Fibroblast of skin of back (primary cell): ENCODE measurements around the gene CSNK1D.
A peak's percentile ranks its signal among the peaks of the same experiment; 100 is the strongest.
"Not testable (repeated sequence)": the region's sequence is repeated elsewhere in the genome, so short reads cannot be mapped to it uniquely, and the experiment has no call there.

Experiments used
- DNase-seq: peaks from one replicate; pipeline ENCODE4 v3.0.0-alpha.2; 2013

Gene CSNK1D

GRCh38 chr17:82272495-82273326 lies 789 bp downstream of the CSNK1D start:
- DNase-seq = no peak

- no peak for DNase-seq
Observed at GRCh38 chr17:82271401-82271800, 2.1 kb downstream of the CSNK1D start.

GRCh38 chr17:82270651-82271050 lies 2.8 kb downstream of the CSNK1D start:
- DNase-seq = no peak

- DNase-seq = no peak
Observed at GRCh38 chr17:82269882-82270500, 3.5 kb downstream of the CSNK1D start.

- no peak for DNase-seq
Observed at GRCh38 chr17:82269138-82269881, 4.2 kb downstream of the CSNK1D start.

- peak; percentile 94 for DNase-seq
Observed at GRCh38 chr17:82267575-82268379, 5.7 kb downstream of the CSNK1D start.

- DNase-seq = no peak
Observed at GRCh38 chr17:82266142-82266541, 7.4 kb downstream of the CSNK1D start.

- DNase-seq = no peak
Observed at GRCh38 chr17:82263641-82264040, 9.9 kb downstream of the CSNK1D start.

- no peak for DNase-seq
Observed at GRCh38 chr17:82262344-82262743, 11.2 kb downstream of the CSNK1D start.

GRCh38 chr17:82259972-82260961 lies 13.2 kb downstream of the CSNK1D start:
- DNase-seq = not testable (repeated sequence)

- DNase-seq = no peak
Observed at GRCh38 chr17:82258555-82258954, 14.9 kb downstream of the CSNK1D start.

- no peak for DNase-seq
Observed at GRCh38 chr17:82257473-82257872, 16.0 kb downstream of the CSNK1D start.

GRCh38 chr17:82256242-82256885 lies 17.1 kb downstream of the CSNK1D start:
- no peak for DNase-seq

GRCh38 chr17:82255402-82255972 lies 18.0 kb downstream of the CSNK1D start:
- DNase-seq = no peak

GRCh38 chr17:82254746-82255145 lies 18.8 kb downstream of the CSNK1D start:
- not testable (repeated sequence) for DNase-seq

- not testable (repeated sequence) for DNase-seq
Observed at GRCh38 chr17:82254096-82254495, 19.4 kb downstream of the CSNK1D start.

- no peak for DNase-seq
Observed at GRCh38 chr17:82253179-82253544, 20.3 kb downstream of the CSNK1D start.

GRCh38 chr17:82252511-82253178 lies 20.9 kb downstream of the CSNK1D start:
- no peak for DNase-seq

GRCh38 chr17:82250868-82251500 lies 22.5 kb downstream of the CSNK1D start:
- no peak for DNase-seq
